Fibroblast of pulmonary artery (primary cell): ENCODE results near the gene MTCL1.
"Not testable (repeated sequence)": the region's sequence is repeated elsewhere in the genome, so short reads cannot be mapped to it uniquely, and the experiment has no call there.

ENCODE experiments used
- DNase-seq: peaks from one replicate; pipeline ENCODE4 v3.0.0-alpha.2; 2010; ENCODE audit warnings: low read depth
- H3K4me3 ChIP-seq: replicated peaks from 2 replicates; pipeline ENCODE4 v1.5.1; 2011; ENCODE audit warnings: low read depth, mild to moderate bottlenecking, control low read depth, low read length, moderate library complexity
- TF ChIP-seq, protein P1 (sequence below): IDR thresholded peaks from 2 replicates; pipeline ENCODE4 v1.5.1; 2011; ENCODE audit warnings: mild to moderate bottlenecking, control low read depth, low read length, inconsistent platforms; ENCODE audit errors: missing control alignments

The MTCL1 gene

DNA sequence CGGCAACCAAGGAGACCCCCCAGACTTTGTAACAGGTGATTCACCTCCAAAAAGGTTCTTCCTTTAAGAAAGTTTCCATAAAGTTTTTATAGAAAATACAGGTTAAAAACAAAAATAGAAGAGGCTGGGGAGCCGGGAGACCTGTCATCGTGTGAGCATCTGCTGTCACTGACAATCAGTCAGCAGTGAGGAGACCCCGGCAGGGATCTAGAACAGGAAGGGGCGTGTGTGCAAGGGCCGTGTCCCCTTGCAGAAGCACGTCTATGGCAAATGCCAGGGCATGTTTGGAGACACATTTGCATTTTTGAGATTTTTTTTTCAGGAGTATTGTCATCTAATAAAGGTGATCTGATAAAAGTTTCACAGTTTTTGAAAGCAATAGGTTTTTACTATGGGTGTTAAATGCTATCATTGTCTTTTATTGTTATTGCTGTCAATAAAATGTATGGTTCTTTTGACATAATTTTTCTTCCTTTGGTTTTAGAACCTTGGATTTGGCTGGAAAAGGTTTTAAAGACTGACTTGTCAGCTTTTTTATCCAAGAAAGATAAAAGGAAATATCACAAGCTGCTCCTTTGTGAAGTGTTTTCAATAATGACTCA is 52.1 kb downstream of the MTCL1 start:
- no peak overlapping the region for H3K4me3 ChIP-seq
- no peak for DNase-seq
- TF ChIP-seq, protein P1, sequence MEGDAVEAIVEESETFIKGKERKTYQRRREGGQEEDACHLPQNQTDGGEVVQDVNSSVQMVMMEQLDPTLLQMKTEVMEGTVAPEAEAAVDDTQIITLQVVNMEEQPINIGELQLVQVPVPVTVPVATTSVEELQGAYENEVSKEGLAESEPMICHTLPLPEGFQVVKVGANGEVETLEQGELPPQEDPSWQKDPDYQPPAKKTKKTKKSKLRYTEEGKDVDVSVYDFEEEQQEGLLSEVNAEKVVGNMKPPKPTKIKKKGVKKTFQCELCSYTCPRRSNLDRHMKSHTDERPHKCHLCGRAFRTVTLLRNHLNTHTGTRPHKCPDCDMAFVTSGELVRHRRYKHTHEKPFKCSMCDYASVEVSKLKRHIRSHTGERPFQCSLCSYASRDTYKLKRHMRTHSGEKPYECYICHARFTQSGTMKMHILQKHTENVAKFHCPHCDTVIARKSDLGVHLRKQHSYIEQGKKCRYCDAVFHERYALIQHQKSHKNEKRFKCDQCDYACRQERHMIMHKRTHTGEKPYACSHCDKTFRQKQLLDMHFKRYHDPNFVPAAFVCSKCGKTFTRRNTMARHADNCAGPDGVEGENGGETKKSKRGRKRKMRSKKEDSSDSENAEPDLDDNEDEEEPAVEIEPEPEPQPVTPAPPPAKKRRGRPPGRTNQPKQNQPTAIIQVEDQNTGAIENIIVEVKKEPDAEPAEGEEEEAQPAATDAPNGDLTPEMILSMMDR = no peak

- TF ChIP-seq, protein P1 = no peak
- DNase-seq = peak; percentile 53
- H3K4me3 ChIP-seq = no peak overlapping the region
Observed at GRCh38 chr18:8758466-8758865, 53.1 kb downstream of the MTCL1 start.

- TF ChIP-seq, protein P1 = no peak
- H3K4me3 ChIP-seq = no peak overlapping the region
- no peak for DNase-seq
Observed at GRCh38 chr18:8760984-8761383, 55.6 kb downstream of the MTCL1 start.

- H3K4me3 ChIP-seq, DNase-seq: not testable (repeated sequence)
Observed at GRCh38 chr18:8761535-8761934, 56.2 kb downstream of the MTCL1 start.

- no peak overlapping the region for H3K4me3 ChIP-seq
- TF ChIP-seq, protein P1 = no peak
- no peak for DNase-seq
Observed at GRCh38 chr18:8762968-8763367, 57.6 kb downstream of the MTCL1 start.

GRCh38 chr18:8763611-8764010 is 58.3 kb downstream of the MTCL1 start:
- DNase-seq = no peak
- TF ChIP-seq, protein P1 = no peak
- no peak overlapping the region for H3K4me3 ChIP-seq

- H3K4me3 ChIP-seq = no peak overlapping the region
- TF ChIP-seq, protein P1 = no peak
- DNase-seq = peak; percentile 32
Observed at GRCh38 chr18:8765783-8766463, 60.6 kb downstream of the MTCL1 start.
